HG03558 (cell line): Measurements from ENCODE around the gene GPR153.

ENCODE experiments used
- ATAC-seq: cut with Tn5 transposase; IDR thresholded peaks from one replicate; pipeline ENCODE4 v1.9.1; 2021; ENCODE audit warnings: moderate number of reproducible peaks; ENCODE audit not compliant: unreplicated experiment; ENCODE audit errors: extremely low read depth

The GPR153 gene

GRCh38 chr1:6287431-6287886 lies 26.6 kb upstream of the GPR153 start:
- no peak for ATAC-seq

- ATAC-seq = no peak
Observed at GRCh38 chr1:6287029-6287428, 26.1 kb upstream of the GPR153 start.

- no peak for ATAC-seq
Observed at GRCh38 chr1:6286266-6286665, 25.4 kb upstream of the GPR153 start.

GRCh38 chr1:6285336-6285735 lies 24.4 kb upstream of the GPR153 start:
- no peak for ATAC-seq

- no peak for ATAC-seq
Observed at GRCh38 chr1:6282577-6283270, 21.8 kb upstream of the GPR153 start.

GRCh38 chr1:6281511-6282402 lies 20.9 kb upstream of the GPR153 start:
- ATAC-seq = no peak

- ATAC-seq = no peak
Observed at GRCh38 chr1:6280761-6281451, 20.0 kb upstream of the GPR153 start.

GRCh38 chr1:6279613-6280383 lies 18.9 kb upstream of the GPR153 start:
- ATAC-seq = no peak

GRCh38 chr1:6279066-6279465 lies 18.2 kb upstream of the GPR153 start:
- no peak for ATAC-seq

- ATAC-seq = no peak
Observed at GRCh38 chr1:6278263-6278662, 17.4 kb upstream of the GPR153 start.

GRCh38 chr1:6276811-6277555 lies 16.1 kb upstream of the GPR153 start:
- no peak for ATAC-seq

- ATAC-seq = no peak
Observed at GRCh38 chr1:6275826-6276782, 15.2 kb upstream of the GPR153 start.

- no peak for ATAC-seq
Observed at GRCh38 chr1:6274622-6275139, 13.8 kb upstream of the GPR153 start.

GRCh38 chr1:6274102-6274501 lies 13.2 kb upstream of the GPR153 start:
- no peak for ATAC-seq

- ATAC-seq = no peak
Observed at GRCh38 chr1:6273380-6273891, 12.5 kb upstream of the GPR153 start.

GRCh38 chr1:6272868-6273267 lies 12.0 kb upstream of the GPR153 start:
- ATAC-seq = no peak

GRCh38 chr1:6272452-6272851 lies 11.6 kb upstream of the GPR153 start:
- ATAC-seq = no peak

- ATAC-seq = no peak
Observed at GRCh38 chr1:6271554-6271953, 10.7 kb upstream of the GPR153 start.
